ENCODE data around the gene CSF1R. TPM values are rescaled to one million over a fixed set of nuclear protein-coding genes. Genes with fewer than 3 reads are reported as not detected.
A peak's percentile ranks its signal among the peaks of the same experiment; 100 is the strongest.
"Not testable (repeated sequence)": the region's sequence is repeated elsewhere in the genome, so short reads cannot be mapped to it uniquely, and the experiment has no call there.

The CSF1R gene
- total RNA-seq, 3 donors from 2014 or later: 9.0 to 39.0 (median 20.4) TPM

- no peaks in the 10 kb centered on the region for H3K4me1 ChIP-seq (ENCODE audit: low read depth)
- intact Hi-C loops (cut with DNase I, micrococcal nuclease): no loop called here
- no peaks in the 10 kb centered on the region for H3K36me3 ChIP-seq (ENCODE audit: low read depth)
- no peak overlapping the region for H3K4me3 ChIP-seq
- ATAC-seq (no peak), DNase-seq (no peak)
- TF ChIP-seq, protein P1, sequence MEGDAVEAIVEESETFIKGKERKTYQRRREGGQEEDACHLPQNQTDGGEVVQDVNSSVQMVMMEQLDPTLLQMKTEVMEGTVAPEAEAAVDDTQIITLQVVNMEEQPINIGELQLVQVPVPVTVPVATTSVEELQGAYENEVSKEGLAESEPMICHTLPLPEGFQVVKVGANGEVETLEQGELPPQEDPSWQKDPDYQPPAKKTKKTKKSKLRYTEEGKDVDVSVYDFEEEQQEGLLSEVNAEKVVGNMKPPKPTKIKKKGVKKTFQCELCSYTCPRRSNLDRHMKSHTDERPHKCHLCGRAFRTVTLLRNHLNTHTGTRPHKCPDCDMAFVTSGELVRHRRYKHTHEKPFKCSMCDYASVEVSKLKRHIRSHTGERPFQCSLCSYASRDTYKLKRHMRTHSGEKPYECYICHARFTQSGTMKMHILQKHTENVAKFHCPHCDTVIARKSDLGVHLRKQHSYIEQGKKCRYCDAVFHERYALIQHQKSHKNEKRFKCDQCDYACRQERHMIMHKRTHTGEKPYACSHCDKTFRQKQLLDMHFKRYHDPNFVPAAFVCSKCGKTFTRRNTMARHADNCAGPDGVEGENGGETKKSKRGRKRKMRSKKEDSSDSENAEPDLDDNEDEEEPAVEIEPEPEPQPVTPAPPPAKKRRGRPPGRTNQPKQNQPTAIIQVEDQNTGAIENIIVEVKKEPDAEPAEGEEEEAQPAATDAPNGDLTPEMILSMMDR (IDR thresholded peaks at IDR 0.05): no peak
- no peaks in the 10 kb centered on the region for H3K9me3 ChIP-seq
Observed at GRCh38 chr5:150085191-150085912, 1.0 kb downstream of the CSF1R start.

DNA sequence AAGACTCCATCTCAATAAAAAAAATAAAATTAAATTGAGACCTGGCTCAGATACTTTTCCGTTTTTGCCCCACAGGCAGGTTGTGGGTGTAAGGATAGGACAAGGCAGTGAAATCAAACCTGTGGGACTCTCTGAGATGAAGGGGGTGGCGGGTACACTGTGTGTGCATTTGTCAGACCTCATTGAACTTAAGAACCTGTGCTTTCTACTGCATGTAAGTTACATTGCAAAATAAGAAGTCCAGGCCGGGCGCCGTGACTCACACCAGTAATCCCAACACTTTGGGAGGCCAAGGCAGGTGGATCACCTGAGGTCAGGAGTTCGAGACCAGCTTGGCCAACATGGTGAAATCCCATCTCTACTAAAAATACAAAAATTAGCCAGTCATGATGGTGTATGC lies 1.6 kb downstream of the CSF1R start:
- ATAC-seq; H3K4me1 ChIP-seq (ENCODE audit: low read depth); intact Hi-C loops (cut with DNase I, micrococcal nuclease); H3K9me3 ChIP-seq; DNase-seq; H3K36me3 ChIP-seq (ENCODE audit: low read depth); H3K4me3 ChIP-seq: not testable (repeated sequence)

- TF ChIP-seq, protein P1 (IDR thresholded peaks at IDR 0.05): no peak
- ATAC-seq (no peak), DNase-seq (peak in 1 of 3 donors; percentile 40)
- H3K4me3 ChIP-seq: no peak overlapping the region
- intact Hi-C loops (cut with DNase I, micrococcal nuclease): no loop called here
- H3K9me3 ChIP-seq: no peaks in the 10 kb centered on the region
- no peaks in the 10 kb centered on the region for H3K36me3 ChIP-seq (ENCODE audit: low read depth)
- no peaks in the 10 kb centered on the region for H3K4me1 ChIP-seq (ENCODE audit: low read depth)
Observed at GRCh38 chr5:150082889-150083288, 3.5 kb downstream of the CSF1R start.

- ATAC-seq: no peak
- no peak overlapping the region for H3K4me3 ChIP-seq
- H3K4me1 ChIP-seq (ENCODE audit: low read depth): no peaks in the 10 kb centered on the region
- TF ChIP-seq, protein P1 (IDR thresholded peaks at IDR 0.05): no peak
- H3K36me3 ChIP-seq (ENCODE audit: low read depth): no peaks in the 10 kb centered on the region
- H3K9me3 ChIP-seq: no peaks in the 10 kb centered on the region
- no peak for DNase-seq
- intact Hi-C loops (cut with DNase I, micrococcal nuclease): no loop called here
Observed at GRCh38 chr5:150082374-150082773, 4.0 kb downstream of the CSF1R start.

DNA sequence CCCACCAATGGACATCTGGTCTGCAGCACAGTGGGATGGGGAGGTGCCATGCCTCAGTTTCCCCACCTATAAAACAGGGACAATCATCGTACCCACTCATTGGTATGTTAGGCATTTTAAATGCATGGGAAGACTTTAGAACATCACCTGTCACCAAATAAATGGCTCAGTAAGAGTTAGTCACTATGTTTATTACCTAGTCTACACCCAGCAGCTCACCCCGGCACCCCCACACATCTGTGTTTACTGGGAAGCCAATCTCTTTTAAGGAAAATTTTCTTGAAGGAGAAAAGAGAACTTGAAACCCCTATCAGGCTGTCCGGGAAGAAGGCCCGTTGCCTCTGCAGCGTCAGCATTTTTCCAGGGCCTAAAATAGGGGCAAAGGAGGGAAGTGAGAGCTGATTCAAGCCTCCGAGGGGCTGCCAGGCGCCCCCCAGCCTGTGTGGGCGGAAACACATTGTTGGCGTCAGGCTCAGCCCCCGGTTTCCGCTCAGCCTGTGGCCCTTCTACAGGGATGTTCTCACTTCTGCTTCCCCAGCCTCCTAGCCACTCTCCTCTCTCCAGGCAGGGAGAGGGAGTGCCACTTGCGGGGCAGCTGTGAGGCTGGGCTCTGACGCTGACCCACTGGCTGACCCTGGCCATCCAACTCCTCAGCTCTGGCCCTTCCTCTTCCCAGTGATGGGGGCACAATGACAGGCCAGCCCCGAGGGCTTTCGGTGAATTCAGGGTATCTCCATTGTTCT lies 4.6 kb downstream of the CSF1R start:
- TF ChIP-seq, protein P1 (IDR thresholded peaks at IDR 0.05): no peak
- Histone ChIP-seq H3K4me3 (no peak overlapping the region), H3K9me3 (no peaks in the 10 kb centered on the region), H3K4me1 (ENCODE audit: low read depth) (no peaks in the 10 kb centered on the region), H3K36me3 (ENCODE audit: low read depth) (no peaks in the 10 kb centered on the region)
- ATAC-seq: peak; percentile 64
- peak; percentile 44 to 65 (median 46) for DNase-seq
- intact Hi-C loops (cut with DNase I, micrococcal nuclease): no loop called here

Measured in mucosa of descending colon (tissue), 3 donors.